GM12891 (cell line): ENCODE measurements around the gene ALDH3B1.

ENCODE experiments used
- POLR2A ChIP-seq: IDR thresholded peaks from 2 replicates; pipeline ENCODE4 v1.6.1; 2011; ENCODE audit warnings: low read depth, low read length, control low read depth
- POLR2AphosphoS5 ChIP-seq: IDR thresholded peaks from 2 replicates; pipeline ENCODE4 v1.6.1; 2011; ENCODE audit warnings: low read depth, low read length, control low read depth

- TF ChIP-seq POLR2AphosphoS5 (no peak), POLR2A (no peak)
These were observed 7.0 kb downstream of the ALDH3B1 start for GRCh38 chr11:68016904-68017817.
